GM12878 (cell line): ENCODE data around the gene MTCH2. TPM values are rescaled to one million over a fixed set of nuclear protein-coding genes. Genes with fewer than 3 reads are reported as not detected.

Experiments used
- ATAC-seq: fragments of 200-7000 bp; cut with Tn5 transposase; 3 replicates; pipeline ENCODE4 v1.9.1; 2020; ENCODE audit warnings: mild to moderate bottlenecking, moderate library complexity
- BruUV-seq: library from RNA; stranded (reverse); fragments of 400-500 nt; replicated peaks from 2 replicates; lab custom pipeline; 2021; lab: Mats Ljungman, UMichigan
- CTCF ChIA-PET: fragments of 300-600 bp; sonication (Branson Sonifier 250); formaldehyde crosslinking; extraction: SDS; loops from one replicate; lab custom pipeline; 2021; ENCODE audit warnings: inconsistent platforms; lab: Yijun Ruan, JAX
- POLR2A ChIA-PET: fragments of 350-600 bp; formaldehyde crosslinking; extraction: SDS; loops from one replicate; lab custom pipeline; 2021; ENCODE audit warnings: inconsistent platforms; lab: Charles Lee
- RAD21 ChIA-PET: fragments of 300-600 bp; sonication (Branson Sonifier 250); formaldehyde crosslinking; loops from one replicate; lab custom pipeline; 2023; ENCODE audit warnings: antibody characterized with exemption; ENCODE audit not compliant: unreplicated experiment; lab: Charles Lee
- SMC1A ChIA-PET: fragments of 300-600 bp; sonication (Branson Sonifier 250); formaldehyde crosslinking; loops from one replicate; lab custom pipeline; 2023; ENCODE audit not compliant: unreplicated experiment, uncharacterized antibody; lab: Charles Lee
- DNase-seq: peaks from one replicate; pipeline ENCODE4 v3.0.0-alpha.2; 2011; ENCODE audit warnings: low read depth, low spot score
- FAIRE-seq: peaks from 3 replicates; lab custom pipeline; 2011; peaks lifted over from hg19 to GRCh38; lab: Jason Lieb, UNC
- H2AFZ ChIP-seq: 2 replicates; pipeline ENCODE4 v1.6.0; 2011; ENCODE audit warnings: low read depth, low read length, control low read depth; ENCODE audit not compliant: control insufficient read depth
- H3K27ac ChIP-seq: 2 replicates; pipeline ENCODE4 v1.5.1; 2011; ENCODE audit warnings: control low read depth; ENCODE audit not compliant: control insufficient read depth, insufficient read depth
- H3K27me3 ChIP-seq, 2 experiments: replicated peaks in 1 of 2; 2 replicates each; pipeline versions ENCODE4 v1.6.0 to v1.6.1; 2011; ENCODE audit warnings: low read length in 1 of 2; ENCODE audit not compliant: control insufficient read depth in 2 of 2, insufficient read depth in 2 of 2
- H3K36me3 ChIP-seq, 2 experiments: 2 replicates each; pipeline ENCODE4 v1.5.1; 2011; ENCODE audit warnings: low read length in 1 of 2; ENCODE audit not compliant: control insufficient read depth in 2 of 2, insufficient read depth in 2 of 2
- H3K4me1 ChIP-seq: 2 replicates; pipeline ENCODE4 v1.6.1; 2011; ENCODE audit warnings: mild to moderate bottlenecking, low read length, moderate library complexity, mixed read lengths; ENCODE audit not compliant: control insufficient read depth, insufficient read depth
- H3K4me2 ChIP-seq: 2 replicates; pipeline ENCODE4 v1.6.0; 2011; ENCODE audit warnings: control low read depth; ENCODE audit not compliant: control insufficient read depth, insufficient read depth
- H3K4me3 ChIP-seq: fragments of 200-600 bp; sonication (generic); 2 replicates; pipeline ENCODE4 v1.5.1; 2016
- H3K79me2 ChIP-seq: 2 replicates; pipeline ENCODE4 v1.6.0; 2011; ENCODE audit warnings: low read length; ENCODE audit not compliant: control insufficient read depth, insufficient read depth
- H3K9ac ChIP-seq: 2 replicates; pipeline ENCODE4 v1.8.0; 2011; ENCODE audit warnings: low read length, control low read depth, mixed read lengths; ENCODE audit not compliant: control insufficient read depth, insufficient read depth
- H3K9me3 ChIP-seq: replicated peaks from 3 replicates; pipeline ENCODE4 v1.5.1; 2011; ENCODE audit warnings: mild to moderate bottlenecking, low read length; ENCODE audit not compliant: control insufficient read depth, insufficient read depth
- H4K20me1 ChIP-seq: 2 replicates; pipeline ENCODE4 v1.6.0; 2011; ENCODE audit not compliant: control insufficient read depth, insufficient read depth
- IKZF1 ChIP-seq: fragments of 450-650 bp; conservative IDR thresholded peaks from 2 replicates; pipeline ENCODE4 v1.6.1; 2017; ENCODE audit warnings: antibody characterized with exemption, mild to moderate bottlenecking
- WGBS: methylation state at CpG from one replicate; pipeline ENCODE4 v1.1.6; 2016; ENCODE audit warnings: low lambda C conversion rate; ENCODE audit not compliant: insufficient replicate concordance, insufficient coverage; ENCODE audit errors: missing lambda C conversion rate; 5-methylcytosine and 5-hydroxymethylcytosine counted together
- in situ Hi-C: fragments of 300-500 bp; cut with MboI; formaldehyde crosslinking; loops from 9 replicates; pipeline ENCODE4 v1.14.3; 2018; ENCODE audit warnings: mixed read lengths
- intact Hi-C: fragments of 100-400 bp; cut with micrococcal nuclease; formaldehyde crosslinking; loops from one replicate; pipeline ENCODE4 v1.14.2; 2022; ENCODE audit not compliant: unreplicated experiment
- polyA plus RNA-seq, 11 experiments: library from polyadenylated mRNA; depleted of rRNA in 4 of 11; unstranded in 6 of 11; stranded (reverse) in 5 of 11; fragments of >200 nt; fragmentation: Nextera tagmentation in 4 of 11; fragmentation: Illumina TruSeq in 1 of 11; extraction: Ambion mirVana in 4 of 11; extraction: Trizol in 1 of 11; gene quantifications; 1 replicate in 1 of 11; 2 replicates in 10 of 11; pipeline versions ENCODE4 v1.2.1 to v1.2.3, GENCODE V29; 2011 to 2016; ENCODE audit warnings: inconsistent platforms in 2 of 11, missing spikeins in 2 of 11, low read depth in 1 of 11
- total RNA-seq, 4 experiments: library from RNA; depleted of rRNA in 3 of 4; stranded (reverse); fragments of >200 nt in 3 of 4; fragmentation: Illumina TruSeq in 1 of 4; extraction: Trizol in 1 of 4; gene quantifications; 2 replicates each; pipeline versions ENCODE4 v1.2.1 to v1.2.3, GENCODE V29; 2013 to 2021
- TF ChIP-seq, protein P1 (sequence below): fragments of 450-650 bp; formaldehyde crosslinking; IDR thresholded peaks from 2 replicates; pipeline ENCODE4 v1.4.0; 2020; ENCODE audit warnings: mild to moderate bottlenecking, moderate library complexity

MTCH2 gene
- total and polyA plus RNA-seq, 10 of the 15 experiments (the other 5 are each of a cell fraction or from before 2014, with no cell fraction given) = 72.4 to 341 (median 144) TPM

DNA sequence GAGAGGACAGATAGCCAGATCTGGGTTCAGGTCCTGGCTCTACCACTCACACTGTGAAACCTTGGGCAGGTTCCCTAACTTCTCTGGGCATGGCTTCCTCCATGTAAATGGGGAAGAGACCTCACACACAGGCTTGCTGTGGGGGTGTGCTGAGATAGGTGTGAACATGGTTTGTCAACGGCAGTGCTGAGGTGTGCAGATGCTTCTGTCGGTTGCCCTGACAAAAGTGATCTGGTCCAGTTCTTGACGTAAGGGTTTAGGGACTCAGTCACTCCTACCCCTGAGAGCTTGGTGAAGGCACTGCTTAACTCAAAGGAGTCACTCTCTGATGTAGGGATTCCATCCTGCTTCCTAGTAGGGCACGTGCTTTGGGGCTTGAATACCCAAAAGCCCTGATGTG is 50.1 kb downstream of the MTCH2 start:
- SMC1A ChIA-PET = interaction anchor here (0.9 to 1.2 kb wide), 3 partner anchors 13 to 94 kb away, joined by 3 to 4 read pairs (median 4); partner anchors contain the start of genes KBTBD4 and NDUFS3
- CTCF ChIA-PET = interaction anchor here (0.7 to 1.6 kb wide), 2 partner anchors 19 to 25 kb away, joined by 3 to 4 read pairs; no protein-coding TSS in a partner anchor
- TF ChIP-seq IKZF1 = 0 out of 2 replicates have a peak, but pooled peaks have one; percentile 18
- TF ChIP-seq, protein P1, sequence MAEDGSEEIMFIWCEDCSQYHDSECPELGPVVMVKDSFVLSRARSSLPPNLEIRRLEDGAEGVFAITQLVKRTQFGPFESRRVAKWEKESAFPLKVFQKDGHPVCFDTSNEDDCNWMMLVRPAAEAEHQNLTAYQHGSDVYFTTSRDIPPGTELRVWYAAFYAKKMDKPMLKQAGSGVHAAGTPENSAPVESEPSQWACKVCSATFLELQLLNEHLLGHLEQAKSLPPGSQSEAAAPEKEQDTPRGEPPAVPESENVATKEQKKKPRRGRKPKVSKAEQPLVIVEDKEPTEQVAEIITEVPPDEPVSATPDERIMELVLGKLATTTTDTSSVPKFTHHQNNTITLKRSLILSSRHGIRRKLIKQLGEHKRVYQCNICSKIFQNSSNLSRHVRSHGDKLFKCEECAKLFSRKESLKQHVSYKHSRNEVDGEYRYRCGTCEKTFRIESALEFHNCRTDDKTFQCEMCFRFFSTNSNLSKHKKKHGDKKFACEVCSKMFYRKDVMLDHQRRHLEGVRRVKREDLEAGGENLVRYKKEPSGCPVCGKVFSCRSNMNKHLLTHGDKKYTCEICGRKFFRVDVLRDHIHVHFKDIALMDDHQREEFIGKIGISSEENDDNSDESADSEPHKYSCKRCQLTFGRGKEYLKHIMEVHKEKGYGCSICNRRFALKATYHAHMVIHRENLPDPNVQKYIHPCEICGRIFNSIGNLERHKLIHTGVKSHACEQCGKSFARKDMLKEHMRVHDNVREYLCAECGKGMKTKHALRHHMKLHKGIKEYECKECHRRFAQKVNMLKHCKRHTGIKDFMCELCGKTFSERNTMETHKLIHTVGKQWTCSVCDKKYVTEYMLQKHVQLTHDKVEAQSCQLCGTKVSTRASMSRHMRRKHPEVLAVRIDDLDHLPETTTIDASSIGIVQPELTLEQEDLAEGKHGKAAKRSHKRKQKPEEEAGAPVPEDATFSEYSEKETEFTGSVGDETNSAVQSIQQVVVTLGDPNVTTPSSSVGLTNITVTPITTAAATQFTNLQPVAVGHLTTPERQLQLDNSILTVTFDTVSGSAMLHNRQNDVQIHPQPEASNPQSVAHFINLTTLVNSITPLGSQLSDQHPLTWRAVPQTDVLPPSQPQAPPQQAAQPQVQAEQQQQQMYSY = no peak
- POLR2A ChIA-PET = interaction anchor here (0.5 kb wide), 1 partner anchor 45 kb away, joined by 4 read pairs; no protein-coding TSS in a partner anchor
- Histone ChIP-seq H3K4me1 (peaks cover 7% of the 10 kb centered on the region), H3K9me3 (no peaks in the 10 kb centered on the region), H3K27me3 (peaks cover 3 to 23% of the 10 kb centered on the region in 2 experiments), H3K79me2 (no peaks in the 10 kb centered on the region), H4K20me1 (no peaks in the 10 kb centered on the region), H3K36me3 (no peaks in the 10 kb centered on the region), H3K4me2 (peak overlapping the region; percentile 55; the same call in 1 of the 2 replicates), H3K4me3 (no peak overlapping the region), H3K9ac (no peak overlapping the region), H2AFZ (peak overlapping the region; percentile 77; the same call in 1 of the 2 replicates), H3K27ac (no peak overlapping the region)
- in situ Hi-C loops (no loop called here), intact Hi-C loops (no loop called here)
- ATAC-seq (peak; percentile 28), FAIRE-seq (no peak), DNase-seq (no peak)
- no TSS peak for BruUV-seq
- RAD21 ChIA-PET = no interaction called here
- WGBS = 30% methylated on average over 4 of the region's 4 CpGs
